HCT116 (cell line): Measurements from ENCODE around the gene ABHD1. TPM values are rescaled to one million over a fixed set of nuclear protein-coding genes. Genes with fewer than 3 reads are reported as not detected.

Source experiments
- ATAC-seq: fragments of 200-7000 bp; cut with Tn5 transposase; 2 replicates; pipeline ENCODE4 v1.9.1; 2020; ENCODE audit warnings: mild to moderate bottlenecking, moderate library complexity
- BruUV-seq: library from RNA; stranded (reverse); fragments of 400-500 nt; replicated peaks from 2 replicates; lab custom pipeline; 2021; lab: Mats Ljungman, UMichigan
- CTCF ChIA-PET: fragments of 300-600 bp; sonication (Branson Sonifier 250); formaldehyde crosslinking; loops from one replicate; lab custom pipeline; 2021; ENCODE audit warnings: antibody characterized with exemption; lab: Charles Lee
- POLR2A ChIA-PET: fragments of 300-600, 350-600 bp; sonication (Branson Sonifier 250); formaldehyde crosslinking; loops from one replicate; lab custom pipeline; 2021; ENCODE audit warnings: antibody characterized with exemption; lab: Charles Lee
- RAD21 ChIA-PET, 2 experiments: fragments of 300-600 bp; sonication (Branson Sonifier 250); formaldehyde crosslinking; loops; one replicate each; lab custom pipeline; 2023; ENCODE audit warnings: low total read pairs in 2 of 2; ENCODE audit not compliant: uncharacterized antibody in 2 of 2, unreplicated experiment in 2 of 2, low non-redundant PET in 1 of 2; lab: Charles Lee
- DNase-seq: peaks from one replicate; pipeline ENCODE4 v3.0.0-alpha.2; 2010; ENCODE audit warnings: low read depth, low spot score
- H2AFZ ChIP-seq: fragments of 200-600 bp; shearing (Covaris generic), sonication (generic); 2 replicates; pipeline ENCODE4 v1.6.1; 2017; ENCODE audit warnings: low read depth, mixed run types, mixed read lengths, antibody characterized with exemption, low read length; ENCODE audit not compliant: poor library complexity, severe bottlenecking
- H3K27ac ChIP-seq: 2 replicates; pipeline ENCODE4 v1.5.1; 2012; ENCODE audit warnings: low read depth, low read length
- H3K27me3 ChIP-seq: fragments of 200-600 bp; sonication (generic); 2 replicates; pipeline ENCODE4 v1.6.1; 2016; ENCODE audit warnings: mixed run types, low read length, mixed read lengths; ENCODE audit not compliant: insufficient read depth
- H3K36me3 ChIP-seq, 2 experiments: fragments of 200-500 bp in 1 of 2; fragments of 200-600 bp in 1 of 2; sonication (Bioruptor generic) in 1 of 2; sonication (generic) in 1 of 2; 2 replicates each; pipeline versions ENCODE4 v1.5.1 to v1.6.1; 2014 to 2016; ENCODE audit warnings: low read length in 2 of 2, inconsistent platforms in 1 of 2, mixed read lengths in 1 of 2, mixed run types in 1 of 2; ENCODE audit not compliant: insufficient read depth in 2 of 2, control insufficient read depth in 1 of 2
- H3K4me1 ChIP-seq, 2 experiments: fragments of 200-600 bp in 1 of 2; sonication (generic) in 1 of 2; 2 replicates each; pipeline versions ENCODE4 v1.5.1 to v1.6.1; 2012 to 2017; ENCODE audit warnings: low read length in 2 of 2, inconsistent platforms in 1 of 2, mild to moderate bottlenecking in 1 of 2, mixed read lengths in 1 of 2, mixed run types in 1 of 2, moderate library complexity in 1 of 2; ENCODE audit not compliant: insufficient read depth in 2 of 2, control insufficient read depth in 1 of 2
- H3K4me2 ChIP-seq: fragments of 200-600 bp; sonication (generic); 2 replicates; pipeline ENCODE4 v1.6.1; 2017; ENCODE audit warnings: mixed run types, low read length, mixed read lengths
- H3K4me3 ChIP-seq, 2 experiments: fragments of 200-600 bp in 1 of 2; sonication (generic) in 1 of 2; replicated peaks in 1 of 2; 2 replicates each; pipeline ENCODE4 v1.5.1; 2011 to 2016; ENCODE audit warnings: low read length in 2 of 2, control low read depth in 1 of 2, low read depth in 1 of 2, mild to moderate bottlenecking in 1 of 2, mixed read lengths in 1 of 2, mixed run types in 1 of 2
- H3K79me2 ChIP-seq: fragments of 200-600 bp; sonication (generic); 2 replicates; pipeline ENCODE4 v1.6.1; 2017; ENCODE audit warnings: mild to moderate bottlenecking, mixed run types, low read length, moderate library complexity, mixed read lengths; ENCODE audit not compliant: insufficient read depth
- H3K9ac ChIP-seq: fragments of 200-600 bp; sonication (generic); 2 replicates; pipeline ENCODE4 v1.6.1; 2016; ENCODE audit warnings: low read length, mixed read lengths
- H3K9me2 ChIP-seq: fragments of 200-600 bp; sonication (generic), shearing (Covaris generic); 2 replicates; pipeline ENCODE4 v1.6.1; 2017; ENCODE audit warnings: mixed run types, mild to moderate bottlenecking, moderate library complexity; ENCODE audit not compliant: insufficient read depth
- H3K9me3 ChIP-seq, 2 experiments: fragments of 200-500 bp in 1 of 2; fragments of 200-600 bp in 1 of 2; sonication (Bioruptor generic) in 1 of 2; sonication (generic) in 1 of 2; 2 replicates each; pipeline ENCODE4 v1.6.1; 2014 to 2017; ENCODE audit warnings: low read length in 2 of 2, mixed read lengths in 2 of 2, inconsistent platforms in 1 of 2, low read depth in 1 of 2, mild to moderate bottlenecking in 1 of 2, mixed run types in 1 of 2, moderate library complexity in 1 of 2; ENCODE audit not compliant: control insufficient read depth in 1 of 2, insufficient read depth in 1 of 2
- H4K20me1 ChIP-seq: fragments of 200-600 bp; sonication (generic), shearing (Covaris generic); 2 replicates; pipeline ENCODE4 v1.6.1; 2017; ENCODE audit warnings: mixed run types, mild to moderate bottlenecking, moderate library complexity; ENCODE audit not compliant: insufficient read depth
- CBX3 ChIP-seq: IDR thresholded peaks from 2 replicates; pipeline ENCODE4 v1.6.1; 2012; ENCODE audit warnings: low read depth
- CEBPB ChIP-seq: IDR thresholded peaks from 2 replicates; pipeline ENCODE4 v1.6.1; 2012; ENCODE audit warnings: low read depth
- EGR1 ChIP-seq: IDR thresholded peaks from 2 replicates; pipeline ENCODE4 v1.6.1; 2012; ENCODE audit warnings: low read depth
- ELF1 ChIP-seq: IDR thresholded peaks from 2 replicates; pipeline ENCODE4 v1.6.1; 2012; ENCODE audit warnings: low read depth, borderline replicate concordance
- EZH2 ChIP-seq: fragments of 200-600 bp; sonication (generic); IDR thresholded peaks from 2 replicates; pipeline ENCODE4 v1.6.1; 2017; ENCODE audit warnings: antibody characterized with exemption, mixed run types
- EZH2phosphoT487 ChIP-seq: fragments of 200-600 bp; IDR thresholded peaks from 2 replicates; pipeline ENCODE4 v1.6.1; 2018; ENCODE audit warnings: antibody characterized with exemption, borderline replicate concordance
- FOSL1 ChIP-seq: IDR thresholded peaks from 2 replicates; pipeline ENCODE4 v1.6.1; 2012; ENCODE audit warnings: low read depth
- POLR2A ChIP-seq: IDR thresholded peaks from 2 replicates; pipeline ENCODE4 v1.7.0; 2011; ENCODE audit warnings: borderline replicate concordance; ENCODE audit not compliant: insufficient read depth, insufficient read length; ENCODE audit errors: extremely low read depth
- POLR2AphosphoS5 ChIP-seq: IDR thresholded peaks from 2 replicates; pipeline ENCODE4 v1.6.1; 2011; ENCODE audit warnings: mild to moderate bottlenecking, low read depth, low read length, moderate library complexity
- RAD21 ChIP-seq: IDR thresholded peaks from 2 replicates; pipeline ENCODE4 v1.6.1; 2012; ENCODE audit warnings: low read depth, mild to moderate bottlenecking
- SP1 ChIP-seq: IDR thresholded peaks from 2 replicates; pipeline ENCODE4 v1.6.1; 2012; ENCODE audit warnings: low read depth
- SRF ChIP-seq: IDR thresholded peaks from 2 replicates; pipeline ENCODE4 v1.6.1; 2012; ENCODE audit warnings: low read depth
- ZFX ChIP-seq: fragments of 450-650 bp; IDR thresholded peaks from 2 replicates; pipeline ENCODE4 v1.6.1; 2017
- ZNF274 ChIP-seq: fragments of 200-500 bp; sonication (Bioruptor generic); IDR thresholded peaks from 2 replicates; pipeline ENCODE4 v1.6.1; 2014; ENCODE audit warnings: mild to moderate bottlenecking, low read depth, low read length, inconsistent platforms
- intact Hi-C: fragments of 100-400 bp; cut with micrococcal nuclease; formaldehyde crosslinking; loops from 2 replicates; pipeline ENCODE4 v1.10.0; 2022
- total RNA-seq: library from RNA; stranded (reverse); gene quantifications from one replicate; pipeline ENCODE4 v1.2.1, GENCODE V29; 2021; ENCODE audit not compliant: unreplicated experiment
- TF ChIP-seq, protein P1 (sequence below), 3 experiments: fragments of 200-600 bp in 1 of 3; sonication (generic) in 1 of 3; IDR thresholded peaks in 2 of 3; conservative IDR thresholded peaks in 1 of 3; 2 replicates each; pipeline ENCODE4 v1.5.1; 2012 to 2017; ENCODE audit warnings: low read depth in 2 of 3, low read length in 2 of 3, antibody characterized with exemption in 1 of 3, borderline replicate concordance in 1 of 3, control low read depth in 1 of 3, mild to moderate bottlenecking in 1 of 3, mixed read lengths in 1 of 3, mixed run types in 1 of 3, moderate library complexity in 1 of 3; ENCODE audit not compliant: insufficient read depth in 1 of 3
- TF ChIP-seq, protein P2 (sequence below): IDR thresholded peaks from 2 replicates; pipeline ENCODE4 v1.6.1; 2011; ENCODE audit warnings: mild to moderate bottlenecking, low read length, moderate library complexity; ENCODE audit not compliant: insufficient replicate concordance; ENCODE audit errors: extremely low read depth
- TF ChIP-seq, protein P3 (sequence below): IDR thresholded peaks from 2 replicates; pipeline ENCODE4 v1.6.1; 2012; ENCODE audit warnings: low read depth

Gene ABHD1
- total RNA-seq, 1 experiment from 2014 or later, result not detected

DNA sequence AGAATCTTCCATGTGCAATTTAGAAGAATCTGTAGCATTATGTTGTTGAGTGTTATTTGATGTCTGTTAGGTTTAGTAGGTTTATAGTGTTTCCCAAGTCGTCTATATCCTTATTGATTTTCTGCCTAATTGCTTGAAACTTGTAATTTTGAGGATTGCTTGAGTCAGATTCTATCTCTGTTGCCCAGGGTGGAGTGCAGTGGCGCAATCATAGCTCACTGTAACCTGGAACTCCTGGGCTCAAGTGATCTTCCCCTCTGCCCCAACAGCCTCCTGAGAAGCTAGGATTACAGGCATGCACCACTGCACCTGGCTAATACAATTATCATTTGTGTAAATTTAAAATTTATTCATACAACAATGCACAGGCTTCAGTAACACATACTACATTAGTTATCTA, 22.1 kb downstream of the ABHD1 start (continued):
- TF ChIP-seq, protein P1, sequence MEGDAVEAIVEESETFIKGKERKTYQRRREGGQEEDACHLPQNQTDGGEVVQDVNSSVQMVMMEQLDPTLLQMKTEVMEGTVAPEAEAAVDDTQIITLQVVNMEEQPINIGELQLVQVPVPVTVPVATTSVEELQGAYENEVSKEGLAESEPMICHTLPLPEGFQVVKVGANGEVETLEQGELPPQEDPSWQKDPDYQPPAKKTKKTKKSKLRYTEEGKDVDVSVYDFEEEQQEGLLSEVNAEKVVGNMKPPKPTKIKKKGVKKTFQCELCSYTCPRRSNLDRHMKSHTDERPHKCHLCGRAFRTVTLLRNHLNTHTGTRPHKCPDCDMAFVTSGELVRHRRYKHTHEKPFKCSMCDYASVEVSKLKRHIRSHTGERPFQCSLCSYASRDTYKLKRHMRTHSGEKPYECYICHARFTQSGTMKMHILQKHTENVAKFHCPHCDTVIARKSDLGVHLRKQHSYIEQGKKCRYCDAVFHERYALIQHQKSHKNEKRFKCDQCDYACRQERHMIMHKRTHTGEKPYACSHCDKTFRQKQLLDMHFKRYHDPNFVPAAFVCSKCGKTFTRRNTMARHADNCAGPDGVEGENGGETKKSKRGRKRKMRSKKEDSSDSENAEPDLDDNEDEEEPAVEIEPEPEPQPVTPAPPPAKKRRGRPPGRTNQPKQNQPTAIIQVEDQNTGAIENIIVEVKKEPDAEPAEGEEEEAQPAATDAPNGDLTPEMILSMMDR (IDR thresholded peaks at IDR 0.05 in 2 of 3, conservative IDR thresholded peaks at IDR 0.05 in 1 of 3; ENCODE audit: borderline replicate concordance in 1 of 3, insufficient read depth in 1 of 3, low read depth in 2 of 3, low read length in 2 of 3), result no peak
- TF ChIP-seq EZH2phosphoT487 (no peak), EGR1 (no peak)

DNA sequence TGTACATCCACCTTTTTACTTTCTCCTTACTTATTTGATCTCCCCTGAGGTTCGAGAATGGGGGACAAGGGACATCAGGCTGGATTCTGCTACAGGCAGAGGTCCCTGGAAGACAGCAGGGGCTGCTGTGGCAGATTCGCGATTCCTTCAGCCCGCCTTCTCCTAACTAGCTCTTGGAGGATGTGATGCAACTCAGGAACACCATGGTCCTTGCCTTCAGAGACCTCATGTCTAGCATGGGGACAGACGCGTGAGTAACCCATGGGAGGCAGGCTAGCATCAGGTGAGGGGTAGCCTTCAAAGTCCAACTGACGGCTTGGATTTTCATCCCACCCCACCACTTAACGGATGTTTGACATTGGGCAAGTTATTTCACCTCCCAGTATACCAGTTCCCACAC, 24.3 kb downstream of the ABHD1 start:
- ChIA-PET POLR2A (no interaction called here), CTCF (no interaction called here), RAD21 (no interaction called here)
- Histone ChIP-seq H4K20me1 (no peaks in the 10 kb centered on the region), H3K27ac (no peak overlapping the region), H3K9me3 (peaks cover 0 to 1% of the 10 kb centered on the region in 2 experiments; a peak in 1 of 4 replicates), H3K4me2 (no peak overlapping the region), H3K9ac (no peak overlapping the region), H3K4me3 (no peak overlapping the region), H3K4me1 (peaks cover 0 to 12% of the 10 kb centered on the region in 2 experiments; a peak in 2 of 4 replicates), H2AFZ (no peak overlapping the region), H3K27me3 (no peaks in the 10 kb centered on the region), H3K79me2 (no peaks in the 10 kb centered on the region), H3K36me3 (no peaks in the 10 kb centered on the region), H3K9me2 (no peaks in the 10 kb centered on the region)
- ATAC-seq (no peak), DNase-seq (no peak)
- no TSS peak for BruUV-seq
- intact Hi-C loops, result no loop called here
- no peak for TF ChIP-seq CEBPB
- no peak for TF ChIP-seq EZH2
- TF ChIP-seq CBX3, result no peak
- TF ChIP-seq EGR1, result no peak
- no peak for TF ChIP-seq ZNF274
- no peak for TF ChIP-seq SRF
- TF ChIP-seq ELF1, result no peak
- TF ChIP-seq, protein P2, sequence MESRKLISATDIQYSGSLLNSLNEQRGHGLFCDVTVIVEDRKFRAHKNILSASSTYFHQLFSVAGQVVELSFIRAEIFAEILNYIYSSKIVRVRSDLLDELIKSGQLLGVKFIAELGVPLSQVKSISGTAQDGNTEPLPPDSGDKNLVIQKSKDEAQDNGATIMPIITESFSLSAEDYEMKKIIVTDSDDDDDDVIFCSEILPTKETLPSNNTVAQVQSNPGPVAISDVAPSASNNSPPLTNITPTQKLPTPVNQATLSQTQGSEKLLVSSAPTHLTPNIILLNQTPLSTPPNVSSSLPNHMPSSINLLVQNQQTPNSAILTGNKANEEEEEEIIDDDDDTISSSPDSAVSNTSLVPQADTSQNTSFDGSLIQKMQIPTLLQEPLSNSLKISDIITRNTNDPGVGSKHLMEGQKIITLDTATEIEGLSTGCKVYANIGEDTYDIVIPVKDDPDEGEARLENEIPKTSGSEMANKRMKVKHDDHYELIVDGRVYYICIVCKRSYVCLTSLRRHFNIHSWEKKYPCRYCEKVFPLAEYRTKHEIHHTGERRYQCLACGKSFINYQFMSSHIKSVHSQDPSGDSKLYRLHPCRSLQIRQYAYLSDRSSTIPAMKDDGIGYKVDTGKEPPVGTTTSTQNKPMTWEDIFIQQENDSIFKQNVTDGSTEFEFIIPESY, result no peak
- TF ChIP-seq RAD21, result no peak
- no peak for TF ChIP-seq POLR2A
- no peak for TF ChIP-seq POLR2AphosphoS5
- no peak for TF ChIP-seq FOSL1
- TF ChIP-seq, protein P3, sequence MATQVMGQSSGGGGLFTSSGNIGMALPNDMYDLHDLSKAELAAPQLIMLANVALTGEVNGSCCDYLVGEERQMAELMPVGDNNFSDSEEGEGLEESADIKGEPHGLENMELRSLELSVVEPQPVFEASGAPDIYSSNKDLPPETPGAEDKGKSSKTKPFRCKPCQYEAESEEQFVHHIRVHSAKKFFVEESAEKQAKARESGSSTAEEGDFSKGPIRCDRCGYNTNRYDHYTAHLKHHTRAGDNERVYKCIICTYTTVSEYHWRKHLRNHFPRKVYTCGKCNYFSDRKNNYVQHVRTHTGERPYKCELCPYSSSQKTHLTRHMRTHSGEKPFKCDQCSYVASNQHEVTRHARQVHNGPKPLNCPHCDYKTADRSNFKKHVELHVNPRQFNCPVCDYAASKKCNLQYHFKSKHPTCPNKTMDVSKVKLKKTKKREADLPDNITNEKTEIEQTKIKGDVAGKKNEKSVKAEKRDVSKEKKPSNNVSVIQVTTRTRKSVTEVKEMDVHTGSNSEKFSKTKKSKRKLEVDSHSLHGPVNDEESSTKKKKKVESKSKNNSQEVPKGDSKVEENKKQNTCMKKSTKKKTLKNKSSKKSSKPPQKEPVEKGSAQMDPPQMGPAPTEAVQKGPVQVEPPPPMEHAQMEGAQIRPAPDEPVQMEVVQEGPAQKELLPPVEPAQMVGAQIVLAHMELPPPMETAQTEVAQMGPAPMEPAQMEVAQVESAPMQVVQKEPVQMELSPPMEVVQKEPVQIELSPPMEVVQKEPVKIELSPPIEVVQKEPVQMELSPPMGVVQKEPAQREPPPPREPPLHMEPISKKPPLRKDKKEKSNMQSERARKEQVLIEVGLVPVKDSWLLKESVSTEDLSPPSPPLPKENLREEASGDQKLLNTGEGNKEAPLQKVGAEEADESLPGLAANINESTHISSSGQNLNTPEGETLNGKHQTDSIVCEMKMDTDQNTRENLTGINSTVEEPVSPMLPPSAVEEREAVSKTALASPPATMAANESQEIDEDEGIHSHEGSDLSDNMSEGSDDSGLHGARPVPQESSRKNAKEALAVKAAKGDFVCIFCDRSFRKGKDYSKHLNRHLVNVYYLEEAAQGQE, result no peak
- no peak for TF ChIP-seq SP1
- TF ChIP-seq ZFX, result no peak
